Spleen (tissue), 11 donors: ENCODE results near the gene NRXN3. TPM values are rescaled to one million over a fixed set of nuclear protein-coding genes. Genes with fewer than 3 reads are reported as not detected.

Source experiments
- DNase-seq: peaks from one replicate; pipeline ENCODE4 v3.0.0-alpha.2; 2020
- H3K27ac ChIP-seq, 8 donors: fragments of 200-600 bp; sonication (generic) in 7 of 8; 1 replicate in 4 of 8; 2 replicates in 4 of 8; pipeline versions ENCODE4 v1.5.0 to v1.8.0; 2016 to 2021; ENCODE audit warnings: inconsistent platforms in 4 of 8, mild to moderate bottlenecking in 4 of 8, moderate library complexity in 1 of 8
- H3K27me3 ChIP-seq, 7 donors: fragments of 200-600 bp; sonication (generic) in 6 of 7; replicated peaks in 1 of 7; 1 replicate in 4 of 7; 2 replicates in 3 of 7; pipeline versions ENCODE4 v1.5.0 to v1.8.0; 2016 to 2021; ENCODE audit warnings: inconsistent platforms in 3 of 7, mild to moderate bottlenecking in 1 of 7
- H3K36me3 ChIP-seq, 6 donors: fragments of 200-600 bp; sonication (generic) in 5 of 6; 1 replicate in 4 of 6; 2 replicates in 2 of 6; pipeline versions ENCODE4 v1.5.0 to v1.8.0; 2016 to 2021; ENCODE audit warnings: inconsistent platforms in 2 of 6
- H3K4me1 ChIP-seq, 6 donors: fragments of 200-600 bp; sonication (generic) in 5 of 6; 1 replicate in 3 of 6; 2 replicates in 3 of 6; pipeline versions ENCODE4 v1.5.0 to v1.8.0; 2016 to 2021; ENCODE audit warnings: inconsistent platforms in 3 of 6
- H3K4me3 ChIP-seq, 8 donors: fragments of 200-600 bp; sonication (generic) in 7 of 8; 1 replicate in 4 of 8; 2 replicates in 4 of 8; pipeline versions ENCODE4 v1.5.0 to v1.8.0; 2016 to 2021; ENCODE audit warnings: inconsistent platforms in 4 of 8, mild to moderate bottlenecking in 4 of 8, moderate library complexity in 2 of 8
- H3K9me3 ChIP-seq, 8 donors: fragments of 200-600 bp; sonication (generic) in 7 of 8; 1 replicate in 4 of 8; 2 replicates in 4 of 8; pipeline versions ENCODE4 v1.5.0 to v1.8.0; 2016 to 2021; ENCODE audit warnings: inconsistent platforms in 4 of 8
- POLR2A ChIP-seq, 3 donors: fragments of 450-650 bp; IDR thresholded peaks; one replicate each; pipeline ENCODE4 v1.5.1; 2017; ENCODE audit warnings: antibody characterized with exemption in 3 of 3, mild to moderate bottlenecking in 1 of 3
- POLR2AphosphoS5 ChIP-seq, 3 donors: sonication (generic); formaldehyde crosslinking; IDR thresholded peaks; one replicate each; pipeline ENCODE4 v1.5.1; 2017; ENCODE audit warnings: antibody characterized with exemption in 3 of 3
- WGBS, 5 donors: extraction: QIAGEN DNeasy Blood & Tissue Kit in 3 of 5; methylation state at CpG; one replicate each; pipeline versions ENCODE4 v1.1.5 to v1.1.7; 2013 to 2018; 5-methylcytosine and 5-hydroxymethylcytosine counted together
- intact Hi-C: fragments of 100-400 bp; cut with DNase I; formaldehyde crosslinking; loops from one replicate; pipeline ENCODE4 v1.15.0; 2023; ENCODE audit warnings: low total_unique reads
- polyA plus RNA-seq, 3 donors: library from polyadenylated mRNA; stranded (reverse); fragments of 200-250 nt; gene quantifications; one replicate each; pipeline ENCODE4 v1.2.1, GENCODE V29; 2013
- total RNA-seq, 7 donors: library from RNA; depleted of rRNA in 3 of 7; stranded (reverse); fragments of >200 nt in 3 of 7; fragmentation: NEBNext Ultra II Directional in 4 of 7; extraction: Animal tissue kit (Norgen Biotek cat#: 25700) in 4 of 7; gene quantifications; one replicate each; pipeline versions ENCODE4 v1.1.0 to v1.2.1, GENCODE V29; 2016 to 2021
- TF ChIP-seq, protein P1 (sequence below), 11 experiments: fragments of 200-600 bp in 7 of 11; fragments of 450-650 bp in 4 of 11; sonication (generic) in 4 of 11; IDR thresholded peaks in 8 of 11; conservative IDR thresholded peaks in 3 of 11; 1 replicate in 7 of 11; 2 replicates in 4 of 11; pipeline versions ENCODE4 v1.4.0 to v1.8.0; 2016 to 2021; ENCODE audit warnings: antibody characterized with exemption in 11 of 11, inconsistent platforms in 4 of 11, mild to moderate bottlenecking in 1 of 11
- donor health status: healthy with polysubstance abuse.
- donor health status: DM: no; HTN: no; CAD: no; lungs with moderate emphysema.
- donor health status: DM: no; HTN: no; CAD: no.
- donor health status: Bipolar disorder and iron deficiency.
- donor health status: healthy.
- donor health status: DM: no; HTN: no; CAD: no.
- donor health status: DM: yes; HTN: yes; CAD: no.

Gene NRXN3
- total and polyA plus RNA-seq, 10 donors: 0.21 to 11.5 (median 1.6) TPM

DNA sequence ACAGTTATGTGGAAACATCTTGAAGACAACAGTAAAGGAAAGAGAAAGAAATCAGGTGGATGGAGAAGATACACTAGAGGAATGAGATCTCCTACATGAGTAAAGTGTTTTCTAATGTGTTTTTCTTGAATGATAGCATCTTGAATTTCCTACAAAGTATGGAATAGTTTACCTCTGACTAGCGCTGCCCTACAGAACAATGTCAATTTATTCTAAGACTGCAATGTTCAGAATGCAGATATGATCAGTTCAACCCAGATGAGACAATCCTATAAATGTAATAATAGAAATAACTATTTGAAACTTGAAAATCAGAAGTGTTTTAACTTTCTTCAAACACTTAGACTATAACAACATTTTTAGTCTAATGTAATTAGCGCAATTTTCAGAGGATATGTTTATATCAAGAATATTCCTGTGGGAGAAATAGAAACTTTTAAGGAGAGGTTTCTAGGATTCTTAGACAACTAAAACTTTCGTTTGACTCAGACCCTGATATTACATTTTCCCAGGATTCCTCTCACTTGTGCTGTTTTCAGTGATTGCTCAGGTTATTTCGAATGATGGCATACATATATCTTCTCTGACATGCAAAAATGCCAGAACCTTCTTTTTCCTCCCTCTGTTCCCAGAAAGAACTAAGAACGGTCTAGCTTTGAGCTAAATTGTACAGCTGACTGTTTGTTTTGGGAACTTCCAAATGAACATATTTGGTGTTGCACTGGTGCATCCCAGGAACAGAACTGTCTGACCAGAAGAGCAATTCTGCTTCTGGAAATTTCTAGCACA, 1023.7 kb downstream of the NRXN3 start:
- TF ChIP-seq, protein P1, sequence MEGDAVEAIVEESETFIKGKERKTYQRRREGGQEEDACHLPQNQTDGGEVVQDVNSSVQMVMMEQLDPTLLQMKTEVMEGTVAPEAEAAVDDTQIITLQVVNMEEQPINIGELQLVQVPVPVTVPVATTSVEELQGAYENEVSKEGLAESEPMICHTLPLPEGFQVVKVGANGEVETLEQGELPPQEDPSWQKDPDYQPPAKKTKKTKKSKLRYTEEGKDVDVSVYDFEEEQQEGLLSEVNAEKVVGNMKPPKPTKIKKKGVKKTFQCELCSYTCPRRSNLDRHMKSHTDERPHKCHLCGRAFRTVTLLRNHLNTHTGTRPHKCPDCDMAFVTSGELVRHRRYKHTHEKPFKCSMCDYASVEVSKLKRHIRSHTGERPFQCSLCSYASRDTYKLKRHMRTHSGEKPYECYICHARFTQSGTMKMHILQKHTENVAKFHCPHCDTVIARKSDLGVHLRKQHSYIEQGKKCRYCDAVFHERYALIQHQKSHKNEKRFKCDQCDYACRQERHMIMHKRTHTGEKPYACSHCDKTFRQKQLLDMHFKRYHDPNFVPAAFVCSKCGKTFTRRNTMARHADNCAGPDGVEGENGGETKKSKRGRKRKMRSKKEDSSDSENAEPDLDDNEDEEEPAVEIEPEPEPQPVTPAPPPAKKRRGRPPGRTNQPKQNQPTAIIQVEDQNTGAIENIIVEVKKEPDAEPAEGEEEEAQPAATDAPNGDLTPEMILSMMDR (IDR thresholded peaks at IDR 0.05 in 8 of 11, conservative IDR thresholded peaks at IDR 0.05 in 3 of 11): no peak
- TF ChIP-seq POLR2A (IDR thresholded peaks at IDR 0.05) (no peak), POLR2AphosphoS5 (IDR thresholded peaks at IDR 0.05) (no peak)
- Histone ChIP-seq H3K9me3 (peaks cover 0 to 5% (median 0%) of the 10 kb centered on the region in 8 donors), H3K36me3 (no peaks in the 10 kb centered on the region), H3K27me3 (no peaks in the 10 kb centered on the region), H3K4me3 (no peak overlapping the region), H3K4me1 (no peaks in the 10 kb centered on the region), H3K27ac (no peak overlapping the region)
- 70 to 78% (median 77%) methylated on average over 5 of the region's 5 CpGs for WGBS, 5 donors
- intact Hi-C loops: no loop called here
- no peak for DNase-seq

DNA sequence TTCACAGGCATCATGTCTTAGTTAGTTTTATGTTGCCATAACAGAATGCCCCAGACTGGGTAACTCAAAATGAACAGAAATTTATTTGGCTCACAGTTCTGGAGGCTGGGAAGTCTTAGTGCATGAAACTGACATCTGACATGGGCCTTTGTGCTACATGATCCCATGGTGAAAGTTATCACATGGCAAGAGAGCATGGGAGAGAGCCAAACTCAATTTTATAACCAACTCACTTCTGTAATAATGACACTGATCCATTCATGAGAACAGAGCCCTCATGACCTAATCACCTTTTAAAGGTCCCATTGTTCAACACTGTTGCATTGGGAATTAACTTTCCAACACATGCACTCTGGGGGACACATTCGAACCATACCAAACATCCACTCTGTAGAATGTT, 1026.0 kb downstream of the NRXN3 start:
- Histone ChIP-seq H3K4me3 (no peak overlapping the region), H3K27me3 (no peaks in the 10 kb centered on the region), H3K4me1 (no peaks in the 10 kb centered on the region), H3K9me3 (peaks cover 0 to 5% (median 0%) of the 10 kb centered on the region in 8 donors), H3K27ac (no peak overlapping the region), H3K36me3 (no peaks in the 10 kb centered on the region)
- WGBS, 5 donors: 72 to 93% (median 81%) methylated on average over 1 of the region's 1 CpG
- no peak for DNase-seq
- intact Hi-C loops: no loop called here
- TF ChIP-seq POLR2AphosphoS5 (IDR thresholded peaks at IDR 0.05) (no peak), POLR2A (IDR thresholded peaks at IDR 0.05) (no peak)
- TF ChIP-seq, protein P1 (IDR thresholded peaks at IDR 0.05 in 8 of 11, conservative IDR thresholded peaks at IDR 0.05 in 3 of 11): no peak

DNA sequence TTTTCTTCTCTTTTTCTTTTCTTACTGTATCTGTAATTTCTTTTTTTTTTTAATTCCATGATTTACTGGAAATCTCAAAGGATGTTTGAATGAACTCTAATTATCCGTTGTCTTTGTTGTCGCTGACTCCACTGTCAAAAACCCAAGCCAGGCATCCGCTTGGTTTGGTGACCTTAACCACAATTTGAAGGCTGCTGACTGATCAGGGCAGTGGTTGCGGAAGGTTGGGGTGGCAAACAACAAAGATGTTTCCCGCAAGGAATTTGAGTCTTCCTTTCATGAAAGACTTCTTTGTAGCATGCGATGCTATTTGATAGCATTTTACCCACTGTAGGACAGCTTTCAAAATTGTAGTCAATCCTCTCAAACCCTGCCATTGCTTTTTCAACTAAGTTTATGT, 1027.3 kb downstream of the NRXN3 start:
- WGBS, 5 donors: 83 to 97% (median 93%) methylated on average over 6 of the region's 6 CpGs
- no peaks in the 10 kb centered on the region for H3K4me1 ChIP-seq
- TF ChIP-seq POLR2AphosphoS5 (IDR thresholded peaks at IDR 0.05): no peak
- TF ChIP-seq, protein P1 (IDR thresholded peaks at IDR 0.05 in 8 of 11, conservative IDR thresholded peaks at IDR 0.05 in 3 of 11): no peak
- no peak for TF ChIP-seq POLR2A (IDR thresholded peaks at IDR 0.05)
- H3K27me3 ChIP-seq: no peaks in the 10 kb centered on the region
- H3K36me3 ChIP-seq: no peaks in the 10 kb centered on the region
- H3K9me3 ChIP-seq: peaks cover 0 to 5% (median 0%) of the 10 kb centered on the region in 8 donors
- DNase-seq: no peak
- intact Hi-C loops: no loop called here
- H3K27ac ChIP-seq: no peak overlapping the region
- H3K4me3 ChIP-seq: no peak overlapping the region

DNA sequence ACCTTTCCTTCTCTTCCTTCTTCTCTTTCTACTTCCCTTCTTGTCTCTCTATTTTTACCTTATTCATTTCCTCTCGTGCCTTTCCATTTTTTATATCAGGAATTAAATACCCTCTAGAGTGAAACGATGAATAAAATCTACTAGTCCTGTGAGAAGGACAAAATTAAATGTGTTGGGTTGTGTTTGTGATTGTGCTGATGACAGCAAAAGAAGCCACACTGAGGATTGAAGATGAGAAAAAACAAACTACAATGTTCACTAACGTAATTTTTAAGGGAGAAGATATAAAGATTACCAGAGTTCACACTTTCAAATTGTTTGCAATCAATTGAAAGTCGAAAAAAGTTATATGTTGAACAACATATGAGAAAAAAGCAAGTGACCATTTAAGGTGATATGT, 1029.0 kb downstream of the NRXN3 start:
- Histone ChIP-seq H3K36me3 (no peaks in the 10 kb centered on the region), H3K9me3 (peaks cover 0 to 5% (median 0%) of the 10 kb centered on the region in 8 donors), H3K4me3 (no peak overlapping the region), H3K4me1 (no peaks in the 10 kb centered on the region), H3K27me3 (no peaks in the 10 kb centered on the region), H3K27ac (no peak overlapping the region)
- WGBS, 5 donors: 58 to 86% (median 80%) methylated on average over 4 of the region's 4 CpGs
- intact Hi-C loops: no loop called here
- TF ChIP-seq POLR2A (IDR thresholded peaks at IDR 0.05): no peak
- TF ChIP-seq, protein P1 (IDR thresholded peaks at IDR 0.05 in 8 of 11, conservative IDR thresholded peaks at IDR 0.05 in 3 of 11): no peak
- DNase-seq: no peak
